ENCODE measurements around the gene NAXD.
A peak's percentile ranks its signal among the peaks of the same experiment; 100 is the strongest.
"Not testable (repeated sequence)": the region's sequence is repeated elsewhere in the genome, so short reads cannot be mapped to it uniquely, and the experiment has no call there.

Gene NAXD

DNA sequence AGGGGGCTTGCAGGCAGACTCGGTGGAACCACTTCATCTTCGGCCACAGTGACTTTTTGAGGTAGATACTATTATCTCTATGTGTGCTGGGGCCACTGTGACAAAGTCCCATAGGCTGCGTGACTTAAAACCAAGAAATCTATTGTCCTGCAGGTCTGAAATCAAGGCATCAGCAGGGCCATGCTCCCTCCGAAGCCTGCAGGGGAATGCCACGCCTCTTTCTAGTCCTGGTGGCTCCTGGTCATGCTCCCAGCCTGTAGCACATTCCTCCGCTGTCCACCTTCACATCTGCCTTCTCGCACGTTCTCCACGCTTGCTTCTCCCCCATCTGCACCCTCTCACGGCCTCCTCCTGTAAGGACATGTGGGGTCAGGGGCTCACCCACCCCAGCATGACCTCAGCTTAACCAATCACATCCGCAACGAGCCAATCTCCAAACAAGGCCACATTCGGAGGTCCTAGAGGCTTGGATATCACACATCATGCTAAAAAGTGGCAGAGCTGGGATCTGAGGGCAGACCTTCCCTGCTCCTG, 32.9 kb upstream of the NAXD start:
- Mint-ChIP-seq H3K4me3 (no peak overlapping the region), H3K4me1 (ENCODE audit: low read depth) (peaks cover 3% of the 10 kb centered on the region), H3K27ac (no peak overlapping the region), H3K27me3 (ENCODE audit: low read depth) (peaks cover 33% of the 10 kb centered on the region), H3K9me3 (no peaks in the 10 kb centered on the region), H3K36me3 (ENCODE audit: low read depth) (no peaks in the 10 kb centered on the region)

DNA sequence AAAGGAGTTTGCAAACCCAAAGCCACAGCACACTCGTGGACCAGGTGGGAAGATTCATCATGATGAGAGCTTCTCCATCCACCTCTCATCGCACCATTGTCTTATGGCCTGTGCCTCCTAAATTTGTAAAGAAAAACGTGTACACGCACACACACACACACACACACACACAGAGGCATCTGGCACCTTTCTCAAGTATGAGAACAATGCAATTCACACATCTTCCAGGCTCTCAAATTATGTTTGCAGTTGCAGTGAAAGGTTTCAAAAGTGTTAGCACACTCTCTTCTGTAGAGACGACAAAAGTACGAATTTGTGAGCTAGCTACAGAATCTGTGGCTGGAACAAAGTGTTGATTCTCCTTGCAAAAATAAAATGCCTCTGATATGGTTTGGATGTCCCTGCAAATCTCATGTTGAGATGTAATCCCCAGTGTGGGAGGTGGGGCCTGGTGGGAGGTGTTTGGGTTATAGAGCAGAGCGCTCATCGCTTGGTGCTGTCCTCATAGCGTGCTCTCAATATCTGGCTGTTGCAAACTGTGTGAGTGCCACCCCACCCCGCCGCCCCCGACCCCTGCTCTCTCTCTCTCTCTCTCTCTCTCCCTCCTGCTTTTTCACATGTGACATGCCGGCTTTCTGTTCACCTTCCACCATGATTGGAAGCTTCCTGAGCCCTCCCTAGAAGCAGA, 32.0 kb upstream of the NAXD start:
- Mint-ChIP-seq H3K4me1 (ENCODE audit: low read depth) (peaks cover 3% of the 10 kb centered on the region), H3K36me3 (ENCODE audit: low read depth) (no peaks in the 10 kb centered on the region), H3K27me3 (ENCODE audit: low read depth) (peaks cover 36% of the 10 kb centered on the region), H3K4me3 (no peak overlapping the region), H3K27ac (no peak overlapping the region), H3K9me3 (no peaks in the 10 kb centered on the region)

DNA sequence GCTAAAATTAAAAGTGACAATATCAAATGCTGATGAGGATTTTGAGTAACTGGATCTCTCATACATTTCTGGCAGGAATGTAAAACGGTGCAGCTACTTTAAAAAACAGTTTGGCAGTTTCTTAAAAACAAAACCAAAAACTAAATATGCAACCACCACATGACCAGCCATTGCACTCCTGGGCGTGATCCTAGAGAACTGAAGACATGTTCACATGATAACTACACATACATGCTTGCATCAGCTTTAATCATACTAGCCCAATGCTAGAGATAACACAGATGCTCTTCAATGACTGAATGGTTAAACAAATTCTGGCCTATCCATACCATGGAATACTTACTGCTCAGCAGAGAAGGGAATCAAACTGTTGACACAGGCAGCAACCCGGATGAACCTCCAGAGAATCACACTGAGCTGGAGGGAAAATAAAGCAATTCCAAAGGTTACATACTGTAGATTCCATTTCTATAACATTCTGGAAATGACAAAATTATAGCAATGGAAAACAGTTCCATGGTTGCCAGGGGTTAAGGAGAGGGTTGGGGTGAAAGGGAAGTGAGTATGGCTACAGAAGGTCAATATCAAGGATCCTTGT, 25.5 kb upstream of the NAXD start:
- Mint-ChIP-seq H3K27me3 (ENCODE audit: low read depth) (peaks cover 22% of the 10 kb centered on the region), H3K4me1 (ENCODE audit: low read depth) (no peaks in the 10 kb centered on the region), H3K4me3 (no peak overlapping the region), H3K36me3 (ENCODE audit: low read depth) (no peaks in the 10 kb centered on the region), H3K9me3 (no peaks in the 10 kb centered on the region), H3K27ac (no peak overlapping the region)

DNA sequence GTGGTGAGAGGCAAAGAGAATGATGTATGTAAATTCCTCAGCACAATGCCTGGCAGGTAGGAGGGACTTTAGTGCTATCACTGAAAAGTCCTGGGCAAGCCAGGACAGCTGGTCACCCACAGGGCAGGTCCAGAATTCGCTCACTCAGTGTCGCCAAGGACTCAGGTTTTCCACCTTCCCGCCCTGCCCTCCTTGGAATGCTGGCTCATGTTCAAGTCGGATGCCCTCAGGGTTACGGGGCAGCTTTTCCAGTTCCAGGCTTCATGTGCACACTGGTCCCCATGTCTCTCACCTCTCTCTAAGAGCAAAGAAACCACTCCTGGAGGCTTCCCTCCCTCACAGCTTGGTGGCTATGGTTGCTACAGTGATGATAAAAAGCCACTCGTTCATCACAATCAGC, 24.8 kb upstream of the NAXD start:
- H3K27ac Mint-ChIP-seq: no peak overlapping the region
- no peaks in the 10 kb centered on the region for H3K36me3 Mint-ChIP-seq (ENCODE audit: low read depth)
- no peaks in the 10 kb centered on the region for H3K9me3 Mint-ChIP-seq
- peaks cover 22% of the 10 kb centered on the region for H3K27me3 Mint-ChIP-seq (ENCODE audit: low read depth)
- H3K4me3 Mint-ChIP-seq: no peak overlapping the region
- no peaks in the 10 kb centered on the region for H3K4me1 Mint-ChIP-seq (ENCODE audit: low read depth)

DNA sequence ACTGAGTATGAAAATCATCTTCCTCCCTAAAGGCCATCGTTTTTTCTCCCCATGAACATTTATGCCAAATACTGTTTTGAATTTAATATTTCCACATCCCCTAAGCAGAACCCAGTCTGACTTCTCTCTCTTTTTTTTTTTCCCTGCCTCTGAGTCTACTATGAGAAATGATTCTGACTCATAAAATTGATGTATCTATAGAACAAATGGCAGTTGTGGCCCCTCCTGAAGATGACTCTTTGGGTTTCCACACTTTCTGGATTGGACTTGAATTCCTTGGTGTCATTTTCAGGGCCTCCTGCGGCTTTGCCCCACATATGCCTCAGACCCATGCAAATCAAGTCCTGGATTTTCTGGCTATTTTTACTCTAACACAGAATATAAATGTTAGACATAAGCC, 22.7 kb upstream of the NAXD start:
- Mint-ChIP-seq H3K4me1 (ENCODE audit: low read depth) (no peaks in the 10 kb centered on the region), H3K9me3 (no peaks in the 10 kb centered on the region), H3K4me3 (no peak overlapping the region), H3K27ac (no peak overlapping the region), H3K27me3 (ENCODE audit: low read depth) (peaks cover 22% of the 10 kb centered on the region), H3K36me3 (ENCODE audit: low read depth) (no peaks in the 10 kb centered on the region)

DNA sequence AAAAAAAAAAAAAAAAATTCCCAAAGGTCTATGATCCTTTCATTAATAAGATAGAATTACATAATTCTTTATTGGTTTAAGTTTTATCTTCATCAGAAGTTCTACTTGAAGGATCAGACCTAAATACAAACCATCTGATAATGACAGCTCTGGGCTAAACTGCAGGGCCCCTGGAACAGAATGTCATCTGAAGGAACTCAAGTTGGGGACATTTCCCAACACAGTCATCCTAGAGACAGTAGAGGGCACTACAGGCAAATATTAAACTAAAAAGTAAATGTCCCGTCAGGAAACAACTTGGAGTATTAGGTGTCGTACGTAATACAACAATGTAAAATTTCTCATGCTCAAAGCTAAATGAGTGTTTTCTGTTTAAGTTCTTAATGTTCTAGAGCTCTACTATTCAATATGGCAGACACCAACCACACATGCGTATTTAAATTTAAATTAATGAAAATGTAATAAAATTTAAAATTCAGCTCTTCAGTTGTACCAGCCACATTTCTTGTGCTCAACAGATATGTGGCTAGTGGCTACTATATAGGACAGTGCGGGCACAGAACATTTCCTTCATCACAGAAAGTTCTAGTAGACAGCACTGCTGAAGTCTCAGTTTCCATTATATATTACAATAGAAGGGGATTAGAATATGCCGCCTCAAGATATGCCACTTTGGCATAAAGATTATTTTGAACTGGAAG, 21.8 kb upstream of the NAXD start:
- Mint-ChIP-seq H3K27me3 (ENCODE audit: low read depth) (peaks cover 13% of the 10 kb centered on the region), H3K4me3 (no peak overlapping the region), H3K36me3 (ENCODE audit: low read depth) (no peaks in the 10 kb centered on the region), H3K27ac (no peak overlapping the region), H3K9me3 (no peaks in the 10 kb centered on the region), H3K4me1 (ENCODE audit: low read depth) (no peaks in the 10 kb centered on the region)

DNA sequence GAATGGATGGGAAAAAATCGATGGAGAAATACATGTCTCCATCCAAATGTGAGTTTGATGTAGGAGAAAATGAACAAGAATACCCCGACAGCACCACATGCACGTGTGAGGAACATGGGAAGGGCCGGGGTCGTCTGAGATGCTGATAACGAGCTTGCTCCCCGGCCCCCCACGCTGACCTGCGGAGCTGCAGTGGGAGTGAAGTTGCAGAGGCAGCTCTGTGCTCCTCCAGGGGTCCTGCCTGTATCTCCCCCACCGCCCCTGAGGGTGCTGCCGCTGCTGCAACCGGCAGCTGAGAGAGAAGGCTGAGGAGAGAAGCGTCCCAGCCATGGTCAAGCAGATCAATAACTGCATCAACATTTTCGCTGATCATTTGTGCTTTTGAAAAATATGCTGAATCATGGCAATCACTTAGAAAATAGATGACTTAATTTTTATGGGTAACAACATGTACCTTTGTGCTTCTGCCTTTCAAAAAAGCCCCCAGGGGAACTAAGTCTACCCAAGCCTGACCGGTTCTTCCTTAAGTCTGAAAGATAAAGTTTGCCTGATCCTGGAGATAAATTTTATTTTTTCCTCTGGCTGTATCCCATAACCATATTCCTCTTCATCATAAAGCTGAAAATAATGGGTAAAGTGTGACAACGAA, 18.2 kb upstream of the NAXD start:
- Mint-ChIP-seq H3K36me3 (ENCODE audit: low read depth) (no peaks in the 10 kb centered on the region), H3K9me3 (no peaks in the 10 kb centered on the region), H3K27me3 (ENCODE audit: low read depth) (peaks cover 11% of the 10 kb centered on the region), H3K4me3 (no peak overlapping the region), H3K4me1 (ENCODE audit: low read depth) (no peaks in the 10 kb centered on the region), H3K27ac (no peak overlapping the region)

DNA sequence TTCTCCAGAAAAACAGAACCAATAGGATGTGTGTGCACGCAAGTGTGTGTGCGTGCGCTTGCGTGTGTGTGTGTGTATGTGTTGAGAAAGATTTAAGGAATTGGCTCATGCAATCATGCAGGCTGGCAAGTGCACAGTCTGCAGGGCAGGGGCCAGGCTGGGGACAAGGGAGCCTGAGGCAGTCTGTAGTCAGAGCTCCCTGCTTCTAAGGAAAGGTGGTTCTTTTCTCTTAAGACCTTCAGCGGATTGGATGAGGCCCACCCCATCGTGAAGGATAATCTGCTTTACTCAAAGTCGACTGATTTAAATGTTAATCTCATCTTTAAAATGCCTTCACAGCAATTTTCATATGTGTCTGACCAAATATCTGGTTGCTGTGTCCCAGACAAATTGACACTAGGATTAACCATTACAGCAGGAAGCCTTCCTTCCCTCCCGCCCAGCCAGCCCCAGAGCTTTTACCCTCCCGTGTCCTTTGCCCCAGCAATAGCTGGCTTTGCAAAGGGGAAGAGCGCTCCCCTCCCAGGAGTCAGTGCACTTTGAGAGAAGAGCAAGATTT, 15.0 kb upstream of the NAXD start:
- no peak overlapping the region for H3K4me3 Mint-ChIP-seq
- no peaks in the 10 kb centered on the region for H3K36me3 Mint-ChIP-seq (ENCODE audit: low read depth)
- no peaks in the 10 kb centered on the region for H3K4me1 Mint-ChIP-seq (ENCODE audit: low read depth)
- no peaks in the 10 kb centered on the region for H3K9me3 Mint-ChIP-seq
- H3K27me3 Mint-ChIP-seq (ENCODE audit: low read depth): peaks cover 11% of the 10 kb centered on the region
- no peak overlapping the region for H3K27ac Mint-ChIP-seq

DNA sequence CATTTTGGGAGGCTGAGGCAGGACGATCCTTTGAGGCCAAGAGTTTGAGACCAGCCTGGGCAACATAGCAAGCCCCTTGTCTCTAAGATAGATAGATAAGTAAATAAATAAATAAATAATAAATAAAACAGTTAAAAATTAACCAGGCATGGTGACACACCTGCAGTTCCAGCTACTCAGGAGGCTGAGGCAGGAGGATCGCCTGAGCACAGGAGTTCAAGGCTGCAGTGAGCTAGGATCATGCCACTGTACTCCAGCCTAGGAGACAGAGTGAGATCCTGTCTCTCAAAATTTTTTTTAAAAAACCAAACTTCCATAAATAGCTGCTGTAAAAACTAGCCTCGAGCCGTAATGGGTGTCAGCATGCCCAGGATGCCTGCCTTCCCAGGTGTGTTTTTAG, 14.4 kb upstream of the NAXD start:
- Mint-ChIP-seq H3K9me3 (no peaks in the 10 kb centered on the region), H3K27ac (no peak overlapping the region), H3K36me3 (ENCODE audit: low read depth) (no peaks in the 10 kb centered on the region), H3K4me1 (ENCODE audit: low read depth) (no peaks in the 10 kb centered on the region), H3K4me3 (no peak overlapping the region), H3K27me3 (ENCODE audit: low read depth) (peaks cover 11% of the 10 kb centered on the region)

DNA sequence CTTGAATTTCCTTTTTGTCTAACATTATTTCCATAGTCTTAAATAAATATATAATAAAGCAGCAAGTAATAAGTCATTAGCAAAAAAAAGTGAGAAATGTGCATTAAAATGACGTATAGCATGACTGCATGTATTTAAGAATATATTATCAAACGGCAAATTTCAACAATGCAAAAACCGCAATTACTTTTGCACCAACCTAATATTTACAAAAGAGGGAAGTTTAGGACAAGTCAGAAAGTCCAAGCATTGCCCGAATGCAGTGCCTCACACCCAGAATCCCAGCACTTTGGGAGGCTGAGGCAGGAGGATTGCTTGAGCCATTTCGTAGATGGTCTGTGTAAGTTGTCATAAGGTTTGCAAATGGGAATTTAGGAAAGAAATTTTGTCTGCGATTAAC, 10.2 kb upstream of the NAXD start:
- Mint-ChIP-seq H3K4me1 (ENCODE audit: low read depth) (peaks cover 2% of the 10 kb centered on the region), H3K9me3 (no peaks in the 10 kb centered on the region), H3K36me3 (ENCODE audit: low read depth) (no peaks in the 10 kb centered on the region), H3K27ac (no peak overlapping the region), H3K27me3 (ENCODE audit: low read depth) (peaks cover 7% of the 10 kb centered on the region), H3K4me3 (no peak overlapping the region)

DNA sequence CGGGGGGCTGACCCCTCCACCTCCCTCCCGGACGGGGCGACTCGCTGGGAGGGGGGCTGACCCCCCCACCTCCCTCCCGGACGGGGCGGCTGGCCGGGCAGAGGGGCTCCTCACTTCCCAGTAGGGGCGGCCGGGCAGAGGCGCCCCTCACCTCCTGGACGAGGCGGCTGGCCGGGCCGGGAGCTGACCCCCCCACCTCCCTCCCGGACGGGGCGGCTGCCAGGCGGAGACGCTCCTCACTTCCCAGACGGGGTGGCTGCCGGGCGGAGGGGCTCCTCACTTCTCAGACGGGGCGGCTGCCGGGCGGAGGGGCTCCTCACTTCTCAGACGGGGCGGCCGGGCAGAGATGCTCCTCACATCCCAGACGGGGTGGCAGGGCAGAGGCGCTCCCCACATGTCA, 9.1 kb upstream of the NAXD start:
- not testable (repeated sequence) for H3K9me3 Mint-ChIP-seq; H3K27me3 Mint-ChIP-seq (ENCODE audit: low read depth); H3K4me1 Mint-ChIP-seq (ENCODE audit: low read depth); H3K27ac Mint-ChIP-seq; H3K4me3 Mint-ChIP-seq; H3K36me3 Mint-ChIP-seq (ENCODE audit: low read depth)

DNA sequence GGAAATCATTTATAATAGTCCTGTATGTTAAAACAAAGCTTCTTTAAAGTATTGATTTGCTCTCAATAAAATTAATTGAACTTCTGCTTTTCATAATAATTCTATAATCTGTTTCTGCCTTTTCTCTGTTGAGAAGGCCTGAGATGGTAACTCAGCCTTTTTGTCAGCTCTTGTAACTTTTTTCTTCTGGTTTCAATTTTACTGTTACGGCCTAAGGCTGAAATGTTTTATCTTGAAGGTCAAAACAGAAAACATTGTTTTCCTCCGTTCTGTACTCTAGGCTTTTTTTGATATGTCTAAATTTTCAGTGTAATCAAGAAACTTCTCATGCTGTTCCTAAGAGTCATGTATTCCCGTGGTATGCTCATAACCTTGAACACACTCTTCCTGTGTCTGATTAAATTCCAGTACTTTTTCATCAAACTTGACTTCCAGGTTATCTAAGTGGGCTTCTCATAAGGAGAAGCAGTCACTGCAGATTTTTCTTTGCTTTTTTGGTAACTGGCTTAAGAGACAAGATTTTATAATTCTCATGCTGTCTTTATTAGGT, 7.6 kb upstream of the NAXD start:
- Mint-ChIP-seq H3K27me3 (ENCODE audit: low read depth) (no peaks in the 10 kb centered on the region), H3K36me3 (ENCODE audit: low read depth) (no peaks in the 10 kb centered on the region), H3K4me3 (no peak overlapping the region), H3K9me3 (no peaks in the 10 kb centered on the region), H3K27ac (no peak overlapping the region), H3K4me1 (ENCODE audit: low read depth) (peaks cover 5% of the 10 kb centered on the region)

DNA sequence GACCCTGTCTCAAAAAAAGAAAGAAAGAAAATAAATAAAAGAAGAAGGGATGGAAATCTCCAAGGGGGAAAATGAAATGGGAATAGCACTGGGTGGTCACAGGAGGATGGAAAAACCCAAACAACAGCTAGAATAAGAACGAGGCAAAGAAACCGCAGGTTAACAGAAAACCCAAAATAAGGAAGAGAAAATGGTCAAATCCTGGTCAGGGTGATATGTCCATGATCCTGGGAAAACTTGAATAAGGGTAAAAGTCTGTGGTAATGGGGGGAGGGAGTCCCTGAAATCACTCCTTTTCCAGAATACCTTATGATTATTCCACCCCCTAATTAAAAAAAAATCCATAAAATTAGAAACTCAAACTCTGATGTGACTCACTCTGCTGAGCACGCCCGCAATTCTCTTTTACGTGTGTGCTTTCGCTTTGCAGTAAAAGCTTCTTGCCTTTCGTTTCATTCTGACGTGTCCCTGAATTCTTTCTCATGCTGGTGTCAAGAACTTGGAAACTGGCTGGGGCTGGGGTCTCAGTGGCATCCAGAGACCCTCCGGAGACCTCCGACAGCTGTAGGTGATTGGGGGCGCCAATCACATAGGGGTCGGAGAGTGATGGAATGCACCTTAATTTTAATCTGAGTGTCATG, 4.3 kb upstream of the NAXD start:
- Mint-ChIP-seq H3K4me1 (ENCODE audit: low read depth) (peaks cover 10% of the 10 kb centered on the region), H3K27ac (peak overlapping the region; percentile 11)

DNA sequence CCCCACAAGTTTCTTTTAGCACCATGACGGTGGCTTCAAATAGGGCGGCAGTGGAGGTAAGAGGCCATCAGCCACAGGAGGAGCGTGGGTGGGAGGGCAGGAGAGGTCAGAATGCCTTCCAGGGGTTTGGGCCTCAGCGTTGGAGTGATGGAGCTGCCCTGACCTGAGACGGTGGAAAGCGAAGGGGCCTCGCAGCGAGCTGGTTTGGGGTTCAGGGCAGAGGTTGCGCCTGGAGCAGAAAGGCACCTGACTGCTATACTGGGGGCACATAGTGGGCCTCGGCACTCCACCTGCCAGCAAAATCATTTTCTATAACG, 382 bp upstream of the NAXD start:
- H3K9me3 Mint-ChIP-seq: peaks cover 7% of the 10 kb centered on the region
- peak overlapping the region; percentile 96 for H3K27ac Mint-ChIP-seq
- peak overlapping the region; percentile 94 for H3K4me3 Mint-ChIP-seq
- H3K4me1 Mint-ChIP-seq (ENCODE audit: low read depth): peaks cover 23% of the 10 kb centered on the region
- H3K36me3 Mint-ChIP-seq (ENCODE audit: low read depth): peaks cover 8% of the 10 kb centered on the region
- H3K27me3 Mint-ChIP-seq (ENCODE audit: low read depth): no peaks in the 10 kb centered on the region

More for the DNA sequence above, 4.3 kb upstream of the NAXD start:
- H3K27me3 Mint-ChIP-seq (ENCODE audit: low read depth): no peaks in the 10 kb centered on the region
- peaks cover 4% of the 10 kb centered on the region for H3K36me3 Mint-ChIP-seq (ENCODE audit: low read depth)
- H3K9me3 Mint-ChIP-seq: peaks cover 7% of the 10 kb centered on the region
- peak overlapping the region; percentile 29 for H3K4me3 Mint-ChIP-seq
